GM11168 (cell line): Measurements from ENCODE around the gene MAP2K2.

Experiments used
- in situ Hi-C: fragments of 300-500 bp; cut with MboI; formaldehyde crosslinking; loops from one replicate; pipeline ENCODE4 v1.12.0; 2022; ENCODE audit warnings: low sequenced_read_pairs; ENCODE audit not compliant: unreplicated experiment

Gene MAP2K2

DNA sequence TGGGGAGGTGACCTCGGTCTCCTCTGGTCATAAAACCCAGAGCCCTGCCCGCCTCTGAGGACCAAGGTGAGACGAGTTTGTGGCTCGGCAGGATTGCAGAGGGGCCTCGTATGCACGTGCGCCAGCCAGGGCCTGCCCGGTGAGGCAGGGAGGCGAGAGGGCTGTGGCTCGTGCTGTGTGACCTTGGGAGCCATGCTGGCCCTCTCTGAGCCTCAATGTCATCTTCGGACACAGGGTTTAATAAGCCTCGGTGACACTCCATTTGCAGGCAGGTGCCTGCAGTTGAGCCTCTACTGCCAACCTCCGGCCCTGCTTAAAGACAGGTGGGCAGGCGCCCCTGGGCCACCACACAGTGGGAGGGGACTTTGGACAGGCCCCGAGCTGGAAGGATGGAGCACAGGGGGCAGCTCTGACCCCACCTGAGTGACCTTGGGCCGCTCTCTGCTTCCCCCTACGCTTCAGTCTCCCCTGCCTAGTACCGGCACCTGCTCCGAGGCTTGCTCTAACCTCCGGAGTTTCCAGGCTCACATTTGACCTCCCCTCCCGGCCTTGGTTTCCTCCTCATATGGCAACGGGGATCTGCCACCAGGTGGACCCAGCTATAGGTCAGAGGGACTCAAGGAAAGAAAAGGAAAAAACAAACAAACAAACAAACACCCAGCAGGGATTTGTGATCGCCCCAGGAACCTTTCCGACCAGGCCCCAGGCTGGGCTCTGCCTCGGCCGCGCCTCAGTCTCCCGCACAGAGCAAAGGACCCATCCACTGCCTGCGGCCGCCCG, 60.4 kb downstream of the MAP2K2 start:
- in situ Hi-C loops, result no loop called here

DNA sequence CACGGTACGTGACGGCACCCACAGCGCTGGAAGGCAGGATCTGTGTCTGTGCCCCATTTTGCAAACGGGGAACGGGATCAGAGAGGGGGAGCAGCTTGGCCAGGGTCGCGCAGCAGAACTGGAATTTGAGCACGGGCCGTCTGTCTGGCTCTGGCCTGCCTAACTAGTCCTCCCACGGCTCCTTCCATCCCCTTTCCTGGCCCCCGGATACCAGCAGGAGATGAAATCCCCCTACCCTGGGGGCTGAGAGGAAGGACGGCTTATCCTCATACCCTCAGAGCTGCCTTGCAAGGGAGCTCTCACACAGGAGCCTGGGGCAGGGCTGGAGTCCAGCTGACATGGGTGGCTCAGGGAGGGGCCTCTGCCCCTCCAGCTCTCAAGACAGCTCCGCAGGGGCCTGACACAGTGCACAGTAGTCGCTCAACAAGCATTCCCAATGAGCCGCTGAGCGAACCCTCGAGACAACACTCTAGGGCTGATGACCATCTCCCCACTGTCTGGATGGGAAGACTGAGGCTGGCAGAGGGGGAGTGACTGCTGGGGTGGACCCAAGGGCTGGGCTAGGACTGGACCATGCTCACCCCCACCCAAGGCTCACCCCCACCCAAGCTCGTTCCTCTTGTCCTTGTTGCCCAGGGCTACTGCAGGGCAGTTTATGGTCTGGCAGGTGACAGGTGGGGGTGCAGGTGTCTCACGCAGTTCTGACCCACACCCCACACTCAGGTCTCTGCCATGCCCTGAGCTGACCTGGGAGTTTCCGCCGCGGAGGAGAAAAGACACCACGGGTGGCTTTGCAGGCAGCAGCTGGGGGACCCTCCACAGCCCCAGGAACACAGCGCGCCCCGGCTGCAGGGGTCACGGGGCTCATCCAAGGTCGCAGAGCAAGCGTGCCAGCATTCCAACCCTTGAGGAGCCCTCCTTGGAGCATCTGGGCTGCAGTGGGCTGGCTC, 61.2 kb downstream of the MAP2K2 start:
- in situ Hi-C loops, result no loop called here

GRCh38 chr19:4061683-4062418, 62.1 kb downstream of the MAP2K2 start:
- in situ Hi-C loops, result no loop called here

DNA sequence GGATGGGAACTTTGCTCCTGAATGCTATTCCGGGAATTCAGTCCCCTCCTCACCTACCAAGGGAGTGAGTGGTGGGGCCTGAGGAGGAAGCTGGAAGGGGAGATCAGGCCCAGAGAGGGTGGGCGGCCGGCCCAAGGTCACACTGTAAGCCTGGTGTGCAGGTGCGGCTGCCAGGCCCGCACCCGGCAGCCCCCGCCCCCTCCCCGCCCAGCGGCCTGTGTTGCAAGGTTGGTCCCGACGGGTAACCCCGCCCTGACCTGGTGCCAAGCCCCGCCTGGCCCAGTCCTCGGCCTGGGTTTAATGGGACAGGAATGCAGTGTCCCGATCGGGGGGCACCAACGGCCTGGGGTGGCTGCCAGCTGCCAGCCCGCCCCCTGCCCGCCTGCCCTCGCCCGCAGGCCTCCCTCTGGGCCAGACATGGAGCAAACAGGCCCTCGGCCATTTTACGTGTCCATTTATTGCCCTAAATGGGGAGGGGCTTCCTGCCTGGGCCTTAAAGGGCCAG, 62.7 kb downstream of the MAP2K2 start:
- in situ Hi-C loops, result no loop called here

DNA sequence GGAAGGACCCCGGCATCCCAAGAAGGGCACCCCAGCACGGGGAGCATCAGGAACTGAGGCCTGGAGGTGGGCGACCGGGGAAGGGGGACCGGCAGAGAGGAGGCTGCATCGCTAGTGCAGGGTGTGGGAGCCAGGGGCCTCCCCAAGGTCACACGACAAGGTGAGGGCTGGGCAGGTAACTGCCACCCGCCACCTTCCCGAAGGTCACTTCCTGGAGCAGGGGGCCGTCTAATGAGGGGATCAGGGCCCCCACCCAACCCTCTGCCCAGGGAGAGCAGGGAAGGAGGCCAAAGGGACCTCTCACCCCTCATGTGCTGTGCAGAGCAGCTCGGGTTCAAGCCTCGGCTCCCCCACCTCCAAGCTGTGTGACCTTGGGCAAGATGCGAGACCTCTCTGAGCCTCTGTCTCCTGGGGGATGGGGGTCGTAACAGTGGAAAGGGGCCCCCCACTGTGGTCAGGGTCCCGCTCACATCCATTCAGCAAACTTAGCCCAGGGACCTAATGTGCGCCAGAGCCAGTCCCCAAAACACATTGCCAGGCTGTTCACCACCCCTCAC, 63.2 kb downstream of the MAP2K2 start:
- in situ Hi-C loops, result no loop called here

DNA sequence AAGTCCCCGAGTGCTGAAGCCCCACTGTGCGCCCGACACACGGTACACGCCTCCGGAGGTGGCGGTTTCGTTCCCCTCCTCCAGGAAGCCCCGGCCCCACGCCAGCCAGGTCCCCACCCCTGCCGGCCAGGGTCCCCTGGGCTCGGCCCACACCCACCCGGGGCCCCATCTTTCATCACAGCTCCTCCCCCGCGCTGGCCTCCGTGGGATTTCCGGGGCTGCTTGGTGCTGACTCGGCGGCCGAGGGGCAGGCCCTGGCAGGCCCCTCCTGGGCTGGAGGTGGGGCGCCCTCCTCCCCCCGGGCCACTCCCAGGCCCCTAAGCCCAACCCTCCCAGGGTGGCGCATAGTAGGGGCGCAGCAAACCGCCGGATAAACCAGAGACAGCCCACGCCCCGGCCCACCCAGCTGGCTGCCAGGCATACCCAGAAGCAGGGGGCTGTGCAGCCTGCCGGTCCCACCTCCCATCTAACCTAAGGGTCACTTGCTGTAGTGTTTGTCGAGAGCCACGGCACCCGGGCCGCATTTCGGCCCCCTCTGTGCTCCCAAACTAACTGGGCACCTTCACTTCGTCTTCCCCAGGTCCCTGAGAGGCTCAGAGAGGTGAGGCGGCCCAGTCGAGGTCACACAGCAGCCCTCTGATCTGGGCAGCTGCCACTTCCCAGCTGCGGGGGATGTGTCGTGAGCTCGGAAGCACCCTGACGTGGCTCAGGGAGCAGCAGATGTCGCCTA, 63.9 kb downstream of the MAP2K2 start:
- in situ Hi-C loops, result no loop called here

DNA sequence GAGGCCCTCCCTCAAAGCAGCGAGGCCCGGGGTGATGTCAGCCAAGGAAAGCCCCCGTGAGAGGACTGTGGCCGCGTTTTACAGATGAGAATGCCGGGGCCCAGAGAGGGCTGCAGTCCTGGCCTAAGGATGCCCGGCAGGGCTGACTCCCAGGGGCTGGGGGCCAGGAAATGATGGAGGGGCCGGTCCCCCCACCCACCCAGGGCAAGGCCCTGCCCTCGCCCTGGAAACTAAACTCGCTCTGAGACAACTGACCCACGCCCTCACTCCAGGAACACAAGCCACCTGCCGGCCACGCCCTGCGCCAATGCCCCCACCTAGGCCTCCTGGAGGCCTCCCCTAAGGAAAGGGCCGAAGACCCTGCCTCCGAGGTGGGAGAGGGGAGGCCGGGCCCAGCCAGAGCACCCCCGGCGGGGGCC, 64.5 kb downstream of the MAP2K2 start:
- in situ Hi-C loops, result no loop called here

DNA sequence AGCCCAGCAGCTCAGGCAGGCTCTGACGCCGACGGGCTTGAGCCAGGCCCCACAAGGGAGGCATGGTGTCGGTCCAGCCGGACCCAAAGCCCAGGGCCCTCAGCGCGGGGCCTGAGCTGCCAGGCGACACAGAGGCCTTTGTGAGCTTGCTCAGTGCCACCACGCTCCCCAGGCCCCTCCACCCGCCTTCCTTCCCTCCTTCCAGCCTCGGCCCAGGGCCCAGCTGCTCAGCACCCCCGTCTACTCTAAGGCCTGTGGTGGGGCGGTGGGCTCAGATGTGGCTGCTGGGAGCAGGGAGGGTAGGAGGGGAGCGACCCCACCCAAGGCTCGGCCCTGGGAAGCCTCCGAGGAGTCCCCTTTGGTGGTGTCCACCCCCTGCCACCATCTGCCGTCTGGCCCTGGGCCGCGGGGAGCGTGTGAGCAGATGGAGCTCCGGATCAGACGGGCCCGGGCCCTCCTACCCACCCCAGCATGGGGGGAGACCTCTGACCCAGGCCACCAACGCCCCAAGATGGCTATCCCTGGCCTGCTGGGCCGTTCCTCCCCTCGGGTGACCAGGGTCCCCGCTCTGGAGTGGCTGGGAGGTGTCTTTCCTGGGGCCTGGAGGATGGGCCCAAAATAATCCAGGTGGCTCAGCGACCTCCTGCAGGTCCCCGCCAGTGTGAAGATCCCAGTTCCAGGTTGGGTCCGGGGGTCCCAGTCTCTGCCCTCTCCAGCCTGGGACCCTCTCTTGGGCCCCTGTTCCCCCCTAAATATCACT, 65.0 kb downstream of the MAP2K2 start:
- in situ Hi-C loops, result no loop called here

- in situ Hi-C loops, result no loop called here
These were observed 65.8 kb downstream of the MAP2K2 start for GRCh38 chr19:4057931-4058692.

GRCh38 chr19:4055209-4055552, 68.7 kb downstream of the MAP2K2 start:
- in situ Hi-C loops, result no loop called here

DNA sequence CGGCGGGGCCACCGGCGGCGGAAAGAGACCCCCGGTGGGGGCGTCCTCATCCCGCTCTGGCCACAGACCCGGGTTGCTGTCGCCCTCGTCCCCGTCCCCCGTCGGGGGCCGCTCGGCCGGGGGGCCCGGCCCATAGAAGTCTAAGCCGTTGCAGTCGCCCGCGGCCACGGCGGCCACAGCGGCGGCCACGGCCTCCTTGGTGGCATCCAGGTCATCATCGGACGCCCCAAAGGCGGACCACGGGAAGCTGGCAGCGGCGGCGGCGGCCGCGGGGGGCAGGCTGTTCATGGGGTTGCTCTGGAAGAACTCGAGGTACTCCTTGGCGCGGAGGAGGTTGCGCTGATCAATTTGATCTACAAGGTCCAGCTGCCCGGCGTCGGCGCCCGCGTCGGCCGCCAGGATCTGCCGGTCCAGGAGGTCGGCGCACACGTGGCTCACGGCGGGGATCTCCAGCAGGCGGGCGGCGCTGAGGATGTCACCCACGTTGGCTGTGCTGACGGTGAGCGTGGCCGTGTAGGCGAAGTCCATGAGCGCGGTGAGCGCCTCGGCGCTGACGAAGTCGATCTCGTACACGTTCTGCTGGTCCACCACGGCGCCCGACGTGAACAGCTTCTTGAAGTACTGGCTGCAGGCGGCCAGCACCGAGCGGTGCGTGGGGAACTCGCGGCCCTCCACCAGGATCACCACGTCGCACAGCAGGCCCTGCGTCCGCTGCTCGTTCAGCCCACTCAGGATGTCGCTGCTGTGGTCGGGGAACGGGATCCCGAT, 69.3 kb downstream of the MAP2K2 start:
- in situ Hi-C loops, result no loop called here

GRCh38 chr19:4053423-4054324, 70.2 kb downstream of the MAP2K2 start:
- in situ Hi-C loops, result no loop called here

- in situ Hi-C loops, result no loop called here
These were observed 70.9 kb downstream of the MAP2K2 start for GRCh38 chr19:4052993-4053422.

DNA sequence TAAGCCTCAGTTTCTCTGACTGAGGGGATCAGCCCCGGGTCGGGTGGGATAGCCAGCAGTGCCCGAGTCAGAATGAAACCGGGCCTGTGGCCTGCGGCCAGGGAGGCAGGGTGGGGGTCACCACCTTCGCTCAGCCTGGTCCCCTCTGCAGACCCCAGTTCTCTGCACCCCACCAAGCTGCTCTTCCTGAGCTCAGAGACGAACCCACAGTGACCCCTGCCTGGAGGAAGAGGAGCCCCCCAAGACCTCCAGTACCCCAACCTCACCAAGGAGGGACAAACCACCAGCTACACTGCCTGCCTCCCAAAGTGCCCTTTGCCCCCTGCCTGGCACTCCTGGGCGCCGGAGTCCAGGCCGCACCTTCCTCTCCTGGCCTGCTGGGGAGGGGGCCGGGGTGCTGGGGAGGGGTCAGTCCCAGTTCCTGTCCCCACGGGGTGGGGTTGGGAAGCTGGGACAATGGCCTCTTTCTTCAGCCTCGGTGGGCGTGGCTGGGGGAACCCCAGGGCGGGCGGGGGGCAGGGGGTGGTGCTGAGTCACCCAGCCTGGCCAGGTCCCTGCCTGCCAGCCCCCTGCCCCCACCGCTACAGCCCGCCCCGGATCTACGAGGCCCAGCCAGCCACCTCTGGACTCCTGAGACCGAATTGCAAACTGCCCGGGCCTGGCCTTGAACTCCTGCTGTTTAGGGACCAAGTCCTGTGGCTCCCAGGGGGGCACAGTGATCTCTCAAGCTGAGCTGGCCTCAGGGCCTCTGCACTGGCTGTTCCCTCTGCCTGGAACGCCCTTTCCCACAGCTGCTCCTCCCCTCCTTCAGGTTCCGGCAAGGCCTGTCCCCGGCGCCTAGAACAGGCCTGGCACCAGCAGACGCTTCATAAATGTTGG, 71.6 kb downstream of the MAP2K2 start:
- in situ Hi-C loops, result no loop called here
